NCI-H2196 (cell line): Measurements from ENCODE around the gene ECT2L.

ENCODE experiments used
- DNase-seq: peaks from one replicate; lab custom pipeline; 2025; ENCODE audit not compliant: unreplicated experiment; lab: John Stamatoyannopoulos, UW

The ECT2L gene

GRCh38 chr6:138857775-138858174 is 61.9 kb downstream of the ECT2L start:
- no peak for DNase-seq

- DNase-seq, result no peak
These were observed 66.6 kb downstream of the ECT2L start for GRCh38 chr6:138862456-138862855.

GRCh38 chr6:138863321-138863720 is 67.4 kb downstream of the ECT2L start:
- DNase-seq, result no peak

- DNase-seq, result no peak
These were observed 68.5 kb downstream of the ECT2L start for GRCh38 chr6:138864343-138864890.

DNA sequence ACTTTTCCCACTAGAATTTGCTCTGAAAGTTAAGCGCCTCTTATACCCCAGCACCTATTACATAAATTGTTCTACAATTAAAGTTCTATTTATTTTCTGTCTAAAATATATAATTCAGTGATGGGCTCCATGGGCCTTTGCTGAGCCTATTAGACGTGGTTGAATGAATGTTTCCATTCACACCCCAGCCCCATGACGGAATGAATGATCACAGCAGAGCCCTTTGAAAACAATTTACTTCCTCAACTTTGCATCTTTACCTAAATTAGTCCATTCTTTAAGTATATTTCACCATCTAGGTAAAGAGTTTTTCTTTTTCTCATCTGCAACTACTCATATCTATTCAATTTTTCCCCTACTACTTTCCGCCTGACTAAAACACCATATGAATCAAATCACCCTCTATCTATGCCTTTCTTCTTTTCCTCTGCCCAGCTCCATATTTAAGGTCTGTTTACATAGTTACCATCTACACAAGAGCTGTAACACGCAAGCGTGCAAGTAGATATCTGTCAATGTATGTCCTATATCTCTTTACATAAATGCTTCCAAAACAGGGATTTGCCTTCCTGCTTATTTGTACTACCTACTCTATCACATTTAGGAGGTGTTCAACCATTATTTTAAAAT is 69.7 kb downstream of the ECT2L start:
- no peak for DNase-seq

DNA sequence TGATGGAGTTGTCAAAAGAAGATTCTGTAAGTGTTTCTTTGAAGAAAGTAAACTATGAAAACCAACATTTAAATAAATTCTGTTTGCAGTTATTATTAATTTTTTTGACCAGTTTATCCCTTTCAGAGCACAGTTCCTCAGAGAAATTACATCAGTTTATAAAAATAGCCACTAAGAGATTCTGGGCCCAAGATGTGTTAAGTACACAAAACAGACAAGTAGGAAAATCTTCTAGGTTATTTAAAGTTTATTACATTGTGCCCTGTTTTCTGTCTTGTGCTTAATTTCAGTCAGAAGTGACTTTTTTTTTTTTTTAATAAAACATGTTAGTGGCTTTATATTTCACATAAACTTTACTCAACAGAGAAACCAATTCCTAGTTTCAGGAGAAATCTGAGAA is 72.3 kb downstream of the ECT2L start:
- no peak for DNase-seq

- DNase-seq, result no peak
These were observed 73.5 kb downstream of the ECT2L start for GRCh38 chr6:138869398-138869797.

DNA sequence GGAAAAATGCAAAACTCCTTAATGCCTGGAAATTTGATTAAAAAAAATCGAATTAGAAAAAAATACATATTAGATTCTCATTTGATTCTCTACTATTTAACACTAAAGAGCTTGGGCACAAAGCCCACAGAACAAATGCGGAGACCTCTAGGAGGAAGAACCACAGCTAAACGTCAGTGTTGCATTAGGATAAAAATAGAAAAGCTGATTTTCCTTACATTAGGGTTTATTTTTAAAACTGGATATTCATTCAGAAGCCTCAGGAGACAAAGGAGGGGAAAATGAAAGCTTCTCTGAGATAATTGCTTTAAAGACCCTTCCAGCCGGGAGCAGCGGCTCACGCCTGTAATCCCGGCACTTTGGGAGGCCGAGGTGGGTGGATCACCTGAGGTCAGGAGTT is 77.3 kb downstream of the ECT2L start:
- DNase-seq, result no peak

- no peak for DNase-seq
These were observed 86.6 kb downstream of the ECT2L start for GRCh38 chr6:138882369-138883017.

- DNase-seq, result no peak
These were observed 89.4 kb downstream of the ECT2L start for GRCh38 chr6:138885156-138885819.

- DNase-seq, result no peak
These were observed 95.5 kb downstream of the ECT2L start for GRCh38 chr6:138891255-138891986.

DNA sequence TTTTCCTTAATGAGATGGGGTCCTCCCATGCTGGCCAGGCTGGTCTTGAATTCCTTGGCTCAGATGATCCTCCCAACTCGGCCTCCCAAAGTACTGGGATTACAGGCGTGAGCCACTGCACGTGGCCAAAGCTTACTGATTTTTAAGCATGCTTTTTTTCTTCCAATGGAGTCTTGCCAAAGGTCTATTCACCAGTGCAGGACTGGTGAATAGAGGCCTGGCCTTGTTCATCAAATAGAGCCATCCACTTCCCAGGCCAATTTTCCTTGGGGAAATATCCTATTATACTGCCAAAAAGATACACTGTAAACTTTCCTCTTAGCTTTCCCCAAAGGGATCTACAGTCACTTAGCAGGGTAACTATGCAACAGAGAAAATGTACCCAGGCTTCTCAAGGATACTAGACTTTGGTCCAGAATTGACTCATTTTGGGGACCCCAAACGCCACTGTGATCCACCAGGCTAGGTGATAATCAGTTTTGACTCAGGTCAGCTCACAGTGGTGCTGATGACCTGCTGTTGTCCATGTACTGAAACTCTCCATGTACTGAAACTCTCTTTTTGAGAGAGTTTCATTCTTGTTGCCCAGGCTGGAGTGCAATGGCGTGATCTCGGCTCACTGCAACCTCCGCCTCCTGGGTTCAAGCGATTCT is 100.3 kb downstream of the ECT2L start:
- DNase-seq, result no peak

DNA sequence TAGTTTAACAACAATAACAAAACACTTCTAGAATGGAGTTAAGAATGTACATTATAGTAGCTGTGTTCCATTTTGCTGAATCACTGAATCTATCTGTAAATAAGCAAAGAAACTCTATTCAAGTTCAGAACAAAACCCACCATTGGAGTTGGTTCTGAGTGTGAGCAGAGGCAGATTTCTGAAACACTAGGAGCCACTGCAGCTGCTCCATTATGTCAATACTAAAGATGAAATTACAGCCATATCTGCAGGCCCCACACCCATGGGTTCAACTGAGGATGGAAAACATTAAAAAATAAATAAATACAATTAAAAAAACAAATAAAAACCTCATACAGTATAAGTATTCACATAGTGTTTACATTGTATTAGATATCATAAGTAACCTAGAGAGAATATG is 101.1 kb downstream of the ECT2L start:
- no peak for DNase-seq

GRCh38 chr6:138907167-138907566 is 111.3 kb downstream of the ECT2L start:
- DNase-seq, result no peak

DNA sequence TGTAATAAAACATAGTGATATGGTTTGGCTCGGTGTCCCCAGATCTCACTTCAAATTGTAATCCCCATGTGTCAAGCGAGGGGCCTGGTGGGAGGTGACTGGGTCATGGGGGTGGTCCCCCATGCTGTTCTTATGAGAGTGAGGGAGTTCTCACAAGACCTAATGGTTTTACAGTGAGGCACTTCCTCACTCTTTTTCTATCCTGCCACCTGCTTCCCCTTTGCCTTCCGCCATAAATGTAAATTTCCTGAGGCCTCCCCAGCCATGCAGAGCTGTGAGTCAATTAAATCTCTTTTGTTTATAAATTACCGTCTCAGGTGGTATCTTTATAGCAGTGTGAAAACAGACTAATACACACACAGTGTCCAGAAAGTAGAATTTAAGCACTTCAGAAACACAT is 113.6 kb downstream of the ECT2L start:
- no peak for DNase-seq

DNA sequence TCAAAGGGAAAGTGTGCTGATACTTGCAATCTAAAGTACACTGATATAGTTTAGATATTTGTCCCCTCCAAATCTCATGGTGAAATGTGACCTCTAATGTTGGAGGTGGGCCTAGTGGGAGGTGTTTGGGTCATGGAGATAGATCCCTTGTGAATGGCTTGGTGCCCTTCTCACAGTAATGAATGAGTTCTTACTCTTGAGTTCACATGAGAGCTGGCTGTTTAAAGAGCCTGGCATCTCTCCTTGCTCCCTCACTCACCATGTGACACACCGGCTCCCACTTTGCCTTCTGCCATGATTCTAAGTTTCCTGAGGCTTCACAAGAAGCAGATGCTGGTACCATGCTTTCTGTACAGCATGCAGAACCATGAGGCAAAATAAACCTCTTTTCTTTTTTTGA is 114.1 kb downstream of the ECT2L start:
- DNase-seq, result no peak

- no peak for DNase-seq
These were observed 116.4 kb downstream of the ECT2L start for GRCh38 chr6:138912308-138912707.

GRCh38 chr6:138914701-138915100 is 118.8 kb downstream of the ECT2L start:
- no peak for DNase-seq

- no peak for DNase-seq
These were observed 125.0 kb downstream of the ECT2L start for GRCh38 chr6:138920906-138921305.

DNA sequence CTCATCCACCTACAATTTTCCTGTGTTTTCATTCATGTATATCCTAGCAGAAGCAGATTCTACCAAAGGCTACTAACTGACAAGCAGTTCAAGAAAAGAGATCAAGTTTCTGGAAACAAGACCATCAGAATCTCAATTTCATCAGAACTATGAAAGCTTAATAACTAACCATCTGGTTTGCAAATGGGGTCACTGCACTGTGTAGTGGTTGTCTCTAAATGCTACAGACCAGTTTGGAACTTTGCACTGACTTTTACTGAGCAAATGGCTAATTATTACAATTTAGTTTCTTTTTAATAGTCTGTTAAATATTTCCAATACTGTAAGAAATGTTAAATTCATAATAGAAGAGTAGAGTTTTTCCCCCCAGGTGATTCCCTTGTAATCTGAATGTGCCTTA is 127.7 kb downstream of the ECT2L start:
- DNase-seq, result no peak

DNA sequence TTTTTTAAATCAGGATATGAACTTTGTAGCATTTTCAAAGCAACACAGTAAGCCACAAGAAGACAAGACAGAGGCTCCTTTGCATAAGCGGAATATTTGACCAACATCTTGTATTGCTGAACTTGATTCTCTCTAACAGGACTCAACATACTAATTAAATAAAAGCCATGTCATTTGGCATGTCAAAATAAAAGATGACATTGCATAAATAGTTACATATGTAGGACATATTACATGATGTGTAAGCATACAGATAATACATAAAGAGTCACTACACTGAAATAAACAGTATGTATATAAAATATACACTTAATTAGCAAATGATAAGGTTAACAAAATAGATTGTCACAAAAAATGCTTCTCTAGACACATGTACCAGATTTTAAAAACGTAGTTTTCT is 129.9 kb downstream of the ECT2L start:
- DNase-seq, result no peak
